ENCODE measurements around the gene CAPG.

GRCh38 chr2:85439025-85439472, 28.9 kb upstream of the CAPG start:
- TF ChIP-seq, protein P1, sequence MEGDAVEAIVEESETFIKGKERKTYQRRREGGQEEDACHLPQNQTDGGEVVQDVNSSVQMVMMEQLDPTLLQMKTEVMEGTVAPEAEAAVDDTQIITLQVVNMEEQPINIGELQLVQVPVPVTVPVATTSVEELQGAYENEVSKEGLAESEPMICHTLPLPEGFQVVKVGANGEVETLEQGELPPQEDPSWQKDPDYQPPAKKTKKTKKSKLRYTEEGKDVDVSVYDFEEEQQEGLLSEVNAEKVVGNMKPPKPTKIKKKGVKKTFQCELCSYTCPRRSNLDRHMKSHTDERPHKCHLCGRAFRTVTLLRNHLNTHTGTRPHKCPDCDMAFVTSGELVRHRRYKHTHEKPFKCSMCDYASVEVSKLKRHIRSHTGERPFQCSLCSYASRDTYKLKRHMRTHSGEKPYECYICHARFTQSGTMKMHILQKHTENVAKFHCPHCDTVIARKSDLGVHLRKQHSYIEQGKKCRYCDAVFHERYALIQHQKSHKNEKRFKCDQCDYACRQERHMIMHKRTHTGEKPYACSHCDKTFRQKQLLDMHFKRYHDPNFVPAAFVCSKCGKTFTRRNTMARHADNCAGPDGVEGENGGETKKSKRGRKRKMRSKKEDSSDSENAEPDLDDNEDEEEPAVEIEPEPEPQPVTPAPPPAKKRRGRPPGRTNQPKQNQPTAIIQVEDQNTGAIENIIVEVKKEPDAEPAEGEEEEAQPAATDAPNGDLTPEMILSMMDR (IDR thresholded peaks at IDR 0.05): no peak
- no peak for TF ChIP-seq POLR2AphosphoS5 (IDR thresholded peaks at IDR 0.05)
- TF ChIP-seq POLR2A (IDR thresholded peaks at IDR 0.05): no peak
